SJCRH30 (cell line): ENCODE results near the gene CRYAB. TPM values are rescaled to one million over a fixed set of nuclear protein-coding genes. Genes with fewer than 3 reads are reported as not detected.
"Not testable (repeated sequence)": the region's sequence is repeated elsewhere in the genome, so short reads cannot be mapped to it uniquely, and the experiment has no call there.

ENCODE experiments used
- DNase-seq, 2 experiments: peaks; one replicate each; pipeline ENCODE4 v3.0.0-alpha.2; 2015 to 2020
- H3K27ac ChIP-seq: fragments of 250-450 bp; sonication (Bioruptor Pico); 2 replicates; pipeline ENCODE4 v1.5.1; 2020; ENCODE audit warnings: mild to moderate bottlenecking, moderate library complexity
- H3K27me3 ChIP-seq: fragments of 250-450 bp; sonication (Bioruptor Pico); 2 replicates; pipeline ENCODE4 v1.5.1; 2020; ENCODE audit warnings: mild to moderate bottlenecking, moderate library complexity
- H3K36me3 ChIP-seq: fragments of 250-450 bp; sonication (Bioruptor Pico); 2 replicates; pipeline ENCODE4 v1.5.1; 2020; ENCODE audit warnings: mild to moderate bottlenecking, moderate library complexity
- H3K4me1 ChIP-seq: fragments of 250-450 bp; sonication (Bioruptor Pico); 2 replicates; pipeline ENCODE4 v1.5.1; 2020; ENCODE audit warnings: mild to moderate bottlenecking, moderate library complexity
- H3K4me3 ChIP-seq: fragments of 250-450 bp; sonication (Bioruptor Pico); 2 replicates; pipeline ENCODE4 v1.5.1; 2020; ENCODE audit warnings: mild to moderate bottlenecking, moderate library complexity
- H3K9me3 ChIP-seq: fragments of 250-450 bp; sonication (Bioruptor Pico); replicated peaks from 2 replicates; pipeline ENCODE4 v1.5.1; 2020; ENCODE audit warnings: mild to moderate bottlenecking, moderate library complexity
- total RNA-seq: library from RNA; depleted of rRNA; stranded (reverse); fragments of >200 nt; shearing (Covaris generic); gene quantifications from 2 replicates; pipeline ENCODE4 v1.2.3, GENCODE V29; 2014

The CRYAB gene
- total RNA-seq, 1 experiment from 2014 or later, result 3.4 TPM

GRCh38 chr11:111939836-111940604 lies 28.4 kb upstream of the CRYAB start:
- H3K4me1 ChIP-seq, result peaks cover 9% of the 10 kb centered on the region; the same call in 1 of the 2 replicates
- no peak overlapping the region for H3K27ac ChIP-seq
- H3K36me3 ChIP-seq, result no peaks in the 10 kb centered on the region
- DNase-seq, result no peak
- H3K4me3 ChIP-seq, result no peak overlapping the region
- no peaks in the 10 kb centered on the region for H3K9me3 ChIP-seq
- no peaks in the 10 kb centered on the region for H3K27me3 ChIP-seq

- H3K27ac ChIP-seq, result no peak overlapping the region
- no peak for DNase-seq
- H3K4me1 ChIP-seq, result peaks cover 9% of the 10 kb centered on the region; the same call in 1 of the 2 replicates
- H3K4me3 ChIP-seq, result no peak overlapping the region
- H3K9me3 ChIP-seq, result no peaks in the 10 kb centered on the region
- H3K36me3 ChIP-seq, result no peaks in the 10 kb centered on the region
- no peaks in the 10 kb centered on the region for H3K27me3 ChIP-seq
Measured at GRCh38 chr11:111938687-111939160, 27.2 kb upstream of the CRYAB start.

- DNase-seq, result no peak
- no peaks in the 10 kb centered on the region for H3K9me3 ChIP-seq
- no peaks in the 10 kb centered on the region for H3K27me3 ChIP-seq
- no peaks in the 10 kb centered on the region for H3K36me3 ChIP-seq
- no peak overlapping the region for H3K27ac ChIP-seq
- peak overlapping the region; percentile 72 for H3K4me3 ChIP-seq
- peaks cover 9% of the 10 kb centered on the region; the same call in 1 of the 2 replicates for H3K4me1 ChIP-seq
Measured at GRCh38 chr11:111937844-111938243, 26.3 kb upstream of the CRYAB start.

GRCh38 chr11:111937461-111937769 lies 25.8 kb upstream of the CRYAB start:
- Histone ChIP-seq H3K27me3 (no peaks in the 10 kb centered on the region), H3K36me3 (no peaks in the 10 kb centered on the region), H3K27ac (no peak overlapping the region), H3K9me3 (no peaks in the 10 kb centered on the region), H3K4me1 (peaks cover 9% of the 10 kb centered on the region; the same call in 1 of the 2 replicates), H3K4me3 (peak overlapping the region; percentile 72)
- DNase-seq, result no peak

- no peaks in the 10 kb centered on the region for H3K27me3 ChIP-seq
- peak overlapping the region; percentile 72 for H3K4me3 ChIP-seq
- peaks cover 6% of the 10 kb centered on the region; the same call in 1 of the 2 replicates for H3K4me1 ChIP-seq
- no peak for DNase-seq
- no peaks in the 10 kb centered on the region for H3K9me3 ChIP-seq
- no peaks in the 10 kb centered on the region for H3K36me3 ChIP-seq
- no peak overlapping the region for H3K27ac ChIP-seq
Measured at GRCh38 chr11:111936040-111936540, 24.5 kb upstream of the CRYAB start.

- peaks cover 6% of the 10 kb centered on the region; the same call in 1 of the 2 replicates for H3K4me1 ChIP-seq
- H3K27ac ChIP-seq, result no peak overlapping the region
- H3K4me3 ChIP-seq, result no peak overlapping the region
- H3K27me3 ChIP-seq, result no peaks in the 10 kb centered on the region
- H3K9me3 ChIP-seq, result no peaks in the 10 kb centered on the region
- no peaks in the 10 kb centered on the region for H3K36me3 ChIP-seq
- no peak for DNase-seq
Measured at GRCh38 chr11:111935317-111936039, 23.9 kb upstream of the CRYAB start.

- peaks cover 6% of the 10 kb centered on the region; the same call in 1 of the 2 replicates for H3K4me1 ChIP-seq
- no peak overlapping the region for H3K27ac ChIP-seq
- H3K27me3 ChIP-seq, result no peaks in the 10 kb centered on the region
- DNase-seq, result no peak
- H3K36me3 ChIP-seq, result no peaks in the 10 kb centered on the region
- no peaks in the 10 kb centered on the region for H3K9me3 ChIP-seq
- no peak overlapping the region for H3K4me3 ChIP-seq
Measured at GRCh38 chr11:111934306-111934705, 22.7 kb upstream of the CRYAB start.

GRCh38 chr11:111933872-111934271 lies 22.3 kb upstream of the CRYAB start:
- DNase-seq, result no peak
- H3K27ac ChIP-seq, result no peak overlapping the region
- H3K36me3 ChIP-seq, result no peaks in the 10 kb centered on the region
- H3K4me3 ChIP-seq, result no peak overlapping the region
- no peaks in the 10 kb centered on the region for H3K27me3 ChIP-seq
- no peaks in the 10 kb centered on the region for H3K9me3 ChIP-seq
- peaks cover 6% of the 10 kb centered on the region; the same call in 1 of the 2 replicates for H3K4me1 ChIP-seq

GRCh38 chr11:111933176-111933575 lies 21.6 kb upstream of the CRYAB start:
- not testable (repeated sequence) for DNase-seq, H3K27ac ChIP-seq, H3K27me3 ChIP-seq, H3K36me3 ChIP-seq, H3K9me3 ChIP-seq, H3K4me3 ChIP-seq, H3K4me1 ChIP-seq

- H3K27ac ChIP-seq, result no peak overlapping the region
- H3K36me3 ChIP-seq, result no peaks in the 10 kb centered on the region
- DNase-seq, result no peak
- H3K9me3 ChIP-seq, result no peaks in the 10 kb centered on the region
- H3K4me3 ChIP-seq, result no peak overlapping the region
- H3K4me1 ChIP-seq, result peaks cover 4% of the 10 kb centered on the region; the same call in 1 of the 2 replicates
- H3K27me3 ChIP-seq, result no peaks in the 10 kb centered on the region
Measured at GRCh38 chr11:111932611-111932950, 21.0 kb upstream of the CRYAB start.

- Histone ChIP-seq H3K36me3 (no peaks in the 10 kb centered on the region), H3K4me1 (peaks cover 5% of the 10 kb centered on the region; the same call in 1 of the 2 replicates), H3K27me3 (no peaks in the 10 kb centered on the region), H3K4me3 (no peak overlapping the region), H3K27ac (no peak overlapping the region), H3K9me3 (no peaks in the 10 kb centered on the region)
- no peak for DNase-seq
Measured at GRCh38 chr11:111930472-111930871, 18.9 kb upstream of the CRYAB start.

GRCh38 chr11:111926505-111927391 lies 15.2 kb upstream of the CRYAB start:
- Histone ChIP-seq H3K4me3 (peak overlapping the region; percentile 59), H3K27ac (peak overlapping the region; percentile 39; the same call in 1 of the 2 replicates), H3K36me3 (no peaks in the 10 kb centered on the region), H3K4me1 (peaks cover 9% of the 10 kb centered on the region; the same call in 1 of the 2 replicates), H3K27me3 (no peaks in the 10 kb centered on the region), H3K9me3 (no peaks in the 10 kb centered on the region)
- peak; percentile 90 to 91 for DNase-seq

GRCh38 chr11:111925953-111926352 lies 14.4 kb upstream of the CRYAB start:
- Histone ChIP-seq H3K4me1 (peaks cover 9% of the 10 kb centered on the region; the same call in 1 of the 2 replicates), H3K4me3 (no peak overlapping the region), H3K9me3 (no peaks in the 10 kb centered on the region), H3K27ac (no peak overlapping the region), H3K27me3 (no peaks in the 10 kb centered on the region), H3K36me3 (no peaks in the 10 kb centered on the region)
- no peak for DNase-seq

- peaks cover 12% of the 10 kb centered on the region; the same call in 1 of the 2 replicates for H3K4me1 ChIP-seq
- no peaks in the 10 kb centered on the region for H3K9me3 ChIP-seq
- H3K4me3 ChIP-seq, result no peak overlapping the region
- no peak for DNase-seq
- no peaks in the 10 kb centered on the region for H3K36me3 ChIP-seq
- no peak overlapping the region; the same call in 1 of the 2 replicates for H3K27ac ChIP-seq
- H3K27me3 ChIP-seq, result no peaks in the 10 kb centered on the region
Measured at GRCh38 chr11:111923951-111924350, 12.4 kb upstream of the CRYAB start.
